ENCODE measurements around the gene TNFRSF14. TPM values are rescaled to one million over a fixed set of nuclear protein-coding genes. Genes with fewer than 3 reads are reported as not detected.

The TNFRSF14 gene
- total RNA-seq, 2 experiments from 2014 or later = 131 to 134 TPM

DNA sequence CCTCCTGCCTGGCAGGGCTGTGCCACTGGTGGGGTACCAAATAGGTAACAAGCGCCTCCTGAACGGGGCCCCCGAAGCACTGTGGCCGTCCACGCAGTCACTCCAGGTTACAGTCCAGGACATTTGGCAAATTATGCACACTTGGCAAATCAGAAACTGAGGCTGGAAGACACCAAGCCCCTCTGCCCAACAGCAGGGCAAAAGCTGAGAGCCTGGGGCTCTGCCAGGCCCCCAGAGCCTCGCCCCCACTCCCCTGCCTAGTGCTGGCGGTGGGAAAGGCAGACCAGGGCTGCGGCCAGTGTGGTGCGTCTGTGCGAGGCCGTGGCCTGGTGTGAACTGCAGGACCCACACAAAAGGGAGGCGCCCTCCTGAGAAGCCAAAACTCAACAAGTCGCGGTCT is 39.2 kb upstream of the TNFRSF14 start:
- H3K27me3 Mint-ChIP-seq = no peaks in the 10 kb centered on the region
- no peak overlapping the region for H3K27ac Mint-ChIP-seq
- DNase-seq = no peak
- H3K36me3 Mint-ChIP-seq = peaks cover 7% of the 10 kb centered on the region
- POLR2A ChIA-PET = no interaction called here
- no peaks in the 10 kb centered on the region for H3K9me3 Mint-ChIP-seq
- ATAC-seq (ENCODE audit: low read depth) = no peak
- H3K4me1 Mint-ChIP-seq = no peaks in the 10 kb centered on the region
- H3K4me3 Mint-ChIP-seq = no peak overlapping the region

GRCh38 chr1:2517966-2518365 is 38.2 kb upstream of the TNFRSF14 start:
- Mint-ChIP-seq H3K27me3 (no peaks in the 10 kb centered on the region), H3K9me3 (no peaks in the 10 kb centered on the region)

DNA sequence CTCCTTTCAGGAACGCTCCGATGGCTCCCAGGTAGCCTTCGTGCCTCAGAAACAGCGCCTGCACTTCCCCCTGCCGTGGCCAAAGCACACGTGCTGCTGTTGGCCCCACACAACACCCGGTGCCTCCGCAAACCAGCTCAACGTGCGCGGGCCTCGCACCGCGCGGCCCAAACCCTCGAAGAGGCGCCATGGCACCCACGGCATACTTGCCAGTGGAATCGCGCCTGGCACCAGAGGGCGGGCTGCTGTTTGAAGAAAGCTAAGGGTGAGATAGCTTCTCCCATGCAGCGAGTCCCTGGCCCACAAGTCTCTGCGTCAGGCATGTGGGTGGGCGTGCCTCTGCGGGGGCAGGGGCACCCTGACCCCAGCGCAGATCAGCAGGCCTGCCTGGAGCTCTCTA is 37.6 kb upstream of the TNFRSF14 start:
- ATAC-seq (ENCODE audit: low read depth) = no peak
- H3K4me3 Mint-ChIP-seq = no peak overlapping the region
- peaks cover 11% of the 10 kb centered on the region for H3K4me1 Mint-ChIP-seq
- POLR2A ChIA-PET = no interaction called here
- peaks cover 7% of the 10 kb centered on the region for H3K36me3 Mint-ChIP-seq
- no peaks in the 10 kb centered on the region for H3K9me3 Mint-ChIP-seq
- DNase-seq = no peak
- no peak overlapping the region for H3K27ac Mint-ChIP-seq
- H3K27me3 Mint-ChIP-seq = no peaks in the 10 kb centered on the region

More at GRCh38 chr1:2517966-2518365, 38.2 kb upstream of the TNFRSF14 start:
- POLR2A ChIA-PET = interaction anchor here (0.5 kb wide), 1 partner anchor 62 kb away, joined by 3 read pairs; no protein-coding TSS in a partner anchor
- ATAC-seq (ENCODE audit: low read depth) (no peak), DNase-seq (no peak)
- Mint-ChIP-seq H3K36me3 (peaks cover 7% of the 10 kb centered on the region), H3K4me1 (peaks cover 6% of the 10 kb centered on the region), H3K27ac (no peak overlapping the region), H3K4me3 (no peak overlapping the region)

DNA sequence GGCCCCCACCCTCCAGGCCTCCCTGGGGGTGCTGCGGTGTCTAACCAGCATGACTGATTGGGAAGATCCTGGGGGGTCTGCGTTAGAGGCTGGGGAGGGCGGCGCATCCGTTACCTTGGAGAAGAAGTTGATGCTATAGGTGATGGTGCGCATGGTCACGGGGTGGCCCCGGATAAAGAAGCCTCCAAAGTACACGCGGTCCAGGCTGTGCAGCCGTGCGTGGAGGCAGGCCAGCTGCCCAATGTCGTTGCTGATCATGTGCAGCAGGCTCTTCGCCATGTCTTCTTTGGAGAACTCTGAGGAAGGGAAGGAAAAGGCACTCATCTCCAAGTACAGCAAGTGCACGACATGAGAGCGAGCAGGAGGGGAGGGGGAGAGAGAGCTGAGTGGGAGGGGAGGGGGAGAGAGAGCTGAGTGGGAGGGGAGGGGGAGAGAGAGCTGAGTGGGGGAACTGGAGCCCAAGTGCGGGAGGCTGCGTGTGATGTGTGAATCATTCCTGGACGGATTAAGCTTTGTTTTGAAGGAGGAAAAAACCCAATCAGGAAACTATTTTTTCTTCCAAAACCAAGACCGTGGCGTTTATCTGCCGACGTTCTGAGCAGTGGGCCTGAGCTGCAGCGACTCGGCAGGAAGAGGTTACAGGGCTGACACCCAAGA is 37.0 kb upstream of the TNFRSF14 start:
- no peak overlapping the region for H3K4me3 Mint-ChIP-seq
- peaks cover 15% of the 10 kb centered on the region for H3K4me1 Mint-ChIP-seq
- H3K27ac Mint-ChIP-seq = no peak overlapping the region
- H3K36me3 Mint-ChIP-seq = peaks cover 7% of the 10 kb centered on the region
- POLR2A ChIA-PET = interaction anchor here (1.0 kb wide), 1 partner anchor 98 kb away, joined by 3 read pairs; no protein-coding TSS in a partner anchor
- H3K27me3 Mint-ChIP-seq = no peaks in the 10 kb centered on the region
- no peak for ATAC-seq (ENCODE audit: low read depth)
- no peaks in the 10 kb centered on the region for H3K9me3 Mint-ChIP-seq
- no peak for DNase-seq

DNA sequence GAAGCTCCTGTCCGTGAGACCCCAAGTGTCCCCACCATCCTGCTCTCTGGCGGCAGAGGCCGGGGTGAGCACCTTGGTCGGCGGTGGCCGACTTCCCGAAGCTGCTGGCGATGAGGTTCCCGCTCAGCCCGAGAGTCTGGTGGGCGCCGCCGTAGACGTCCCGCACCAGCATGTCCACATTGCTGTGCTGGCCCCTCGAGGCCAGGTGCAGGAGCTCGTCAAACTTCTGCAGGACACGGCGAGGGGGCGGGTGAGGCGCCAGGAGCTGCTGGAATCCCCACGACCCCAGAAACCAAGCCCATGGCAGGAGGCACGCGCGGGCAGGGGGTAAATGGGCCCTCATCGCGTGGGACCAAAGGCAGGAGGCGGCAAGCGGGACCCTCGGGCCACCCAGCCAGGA is 36.4 kb upstream of the TNFRSF14 start:
- Mint-ChIP-seq H3K4me1 (peaks cover 20% of the 10 kb centered on the region), H3K9me3 (no peaks in the 10 kb centered on the region), H3K36me3 (peaks cover 7% of the 10 kb centered on the region), H3K4me3 (no peak overlapping the region), H3K27me3 (no peaks in the 10 kb centered on the region), H3K27ac (no peak overlapping the region)
- POLR2A ChIA-PET = interaction anchor here (1.0 to 1.3 kb wide), 2 partner anchors 26 to 98 kb away, joined by 3 read pairs; no protein-coding TSS in a partner anchor
- no peak for DNase-seq
- ATAC-seq (ENCODE audit: low read depth) = no peak

DNA sequence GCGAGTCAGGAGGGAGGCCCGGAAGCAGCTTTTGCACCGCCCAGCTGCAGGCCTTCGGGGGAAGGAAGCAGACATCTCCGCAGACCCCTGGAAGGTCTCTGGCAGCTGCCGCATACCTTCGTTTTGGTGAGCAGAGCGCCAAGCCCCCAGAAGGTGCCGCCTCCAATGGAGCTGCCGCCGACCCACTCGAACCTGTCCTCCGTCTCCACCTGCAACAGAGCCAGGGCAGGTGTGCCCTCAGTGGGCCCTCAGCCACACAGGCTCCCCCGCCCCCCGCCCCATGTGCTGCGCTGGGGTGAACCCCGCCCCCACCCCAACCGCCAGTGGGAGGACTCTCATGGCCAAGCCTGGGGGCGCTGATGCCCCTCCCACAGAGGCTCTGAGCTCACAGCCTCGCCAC is 36.0 kb upstream of the TNFRSF14 start:
- POLR2A ChIA-PET = interaction anchor here (1.0 to 1.3 kb wide), 2 partner anchors 26 to 99 kb away, joined by 3 read pairs; no protein-coding TSS in a partner anchor
- DNase-seq = no peak
- Mint-ChIP-seq H3K27ac (no peak overlapping the region), H3K4me3 (no peak overlapping the region), H3K36me3 (peaks cover 7% of the 10 kb centered on the region), H3K27me3 (no peaks in the 10 kb centered on the region), H3K4me1 (peaks cover 24% of the 10 kb centered on the region), H3K9me3 (no peaks in the 10 kb centered on the region)
- ATAC-seq (ENCODE audit: low read depth) = no peak

- POLR2A ChIA-PET = interaction anchor here (1.3 kb wide), 1 partner anchor 25 kb away, joined by 3 read pairs; no protein-coding TSS in a partner anchor
- Mint-ChIP-seq H3K4me3 (no peak overlapping the region), H3K36me3 (peaks cover 7% of the 10 kb centered on the region), H3K9me3 (no peaks in the 10 kb centered on the region), H3K27ac (no peak overlapping the region), H3K27me3 (no peaks in the 10 kb centered on the region), H3K4me1 (peaks cover 25% of the 10 kb centered on the region)
- ATAC-seq (ENCODE audit: low read depth) (no peak), DNase-seq (no peak)
Observed at GRCh38 chr1:2520806-2521205, 35.4 kb upstream of the TNFRSF14 start.

DNA sequence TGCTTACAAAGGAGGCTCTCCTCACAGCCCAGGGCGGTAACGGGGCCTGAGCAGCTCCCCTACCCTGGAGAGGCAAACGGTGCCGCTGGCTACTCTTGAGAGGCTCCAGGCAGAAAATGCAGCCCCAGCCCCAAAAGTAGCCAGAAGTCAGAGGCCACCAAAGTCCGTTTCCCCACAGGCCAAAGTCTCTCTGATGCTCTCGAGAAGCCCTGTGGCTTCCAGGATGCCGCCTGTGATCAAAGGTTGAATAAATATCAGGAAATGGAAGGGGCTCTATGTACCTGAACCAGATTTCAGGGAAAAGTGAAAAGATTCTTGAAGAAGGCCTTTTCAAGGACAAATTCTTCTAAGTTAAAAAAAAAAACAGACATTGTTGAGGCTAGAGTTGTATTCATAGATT is 33.9 kb upstream of the TNFRSF14 start:
- Mint-ChIP-seq H3K4me3 (no peak overlapping the region), H3K9me3 (no peaks in the 10 kb centered on the region), H3K4me1 (peaks cover 30% of the 10 kb centered on the region), H3K27ac (no peak overlapping the region), H3K27me3 (peaks cover 2% of the 10 kb centered on the region), H3K36me3 (peaks cover 7% of the 10 kb centered on the region)
- ATAC-seq (ENCODE audit: low read depth) (no peak), DNase-seq (no peak)
- POLR2A ChIA-PET = no interaction called here

DNA sequence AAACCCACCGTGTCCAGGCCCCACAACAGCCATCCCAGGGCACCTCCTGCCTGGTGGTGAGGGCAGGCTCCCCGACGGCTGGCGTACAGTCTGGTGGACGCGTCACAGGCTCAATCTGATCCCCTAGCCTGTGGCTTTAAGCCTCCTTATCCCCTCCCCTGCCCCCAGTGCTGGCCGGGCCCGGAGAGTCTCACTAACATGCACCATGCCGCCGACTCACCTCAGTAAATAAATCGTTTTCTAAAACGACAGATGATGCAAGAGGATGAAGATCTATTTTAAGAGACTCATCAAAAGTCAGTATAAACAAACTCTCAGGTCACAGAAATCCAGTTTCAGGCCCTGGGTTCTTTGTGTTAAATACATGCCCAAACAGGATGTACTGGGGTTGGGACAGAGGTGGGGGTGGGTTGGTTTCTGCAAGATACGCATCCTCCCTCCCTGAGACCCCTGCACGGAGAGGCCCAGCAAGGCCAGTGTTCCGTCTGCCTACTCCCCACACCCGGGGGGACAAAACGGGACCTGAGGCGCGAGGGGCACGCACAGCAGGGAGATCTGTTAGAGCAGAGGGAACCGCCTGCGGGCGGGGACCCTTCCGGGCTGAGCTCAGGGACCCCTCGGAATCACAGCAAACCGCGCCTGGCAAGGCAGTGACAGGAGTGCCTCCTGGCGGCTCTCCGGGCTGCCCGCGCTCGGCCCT is 32.8 kb upstream of the TNFRSF14 start:
- peaks cover 2% of the 10 kb centered on the region for H3K27me3 Mint-ChIP-seq
- DNase-seq (peak; percentile 77), ATAC-seq (ENCODE audit: low read depth) (peak; percentile 17)
- H3K27ac Mint-ChIP-seq = peak overlapping the region; percentile 92
- peaks cover 6% of the 10 kb centered on the region for H3K36me3 Mint-ChIP-seq
- POLR2A ChIA-PET = interaction anchor here (0.9 to 4.2 kb wide), 9 partner anchors 18 to 110 kb away, joined by 3 to 128 read pairs (median 8); partner anchors contain the start of genes PEX10, PRXL2B and TNFRSF14
- H3K9me3 Mint-ChIP-seq = no peaks in the 10 kb centered on the region
- peak overlapping the region; percentile 86 for H3K4me3 Mint-ChIP-seq
- peaks cover 30% of the 10 kb centered on the region for H3K4me1 Mint-ChIP-seq

DNA sequence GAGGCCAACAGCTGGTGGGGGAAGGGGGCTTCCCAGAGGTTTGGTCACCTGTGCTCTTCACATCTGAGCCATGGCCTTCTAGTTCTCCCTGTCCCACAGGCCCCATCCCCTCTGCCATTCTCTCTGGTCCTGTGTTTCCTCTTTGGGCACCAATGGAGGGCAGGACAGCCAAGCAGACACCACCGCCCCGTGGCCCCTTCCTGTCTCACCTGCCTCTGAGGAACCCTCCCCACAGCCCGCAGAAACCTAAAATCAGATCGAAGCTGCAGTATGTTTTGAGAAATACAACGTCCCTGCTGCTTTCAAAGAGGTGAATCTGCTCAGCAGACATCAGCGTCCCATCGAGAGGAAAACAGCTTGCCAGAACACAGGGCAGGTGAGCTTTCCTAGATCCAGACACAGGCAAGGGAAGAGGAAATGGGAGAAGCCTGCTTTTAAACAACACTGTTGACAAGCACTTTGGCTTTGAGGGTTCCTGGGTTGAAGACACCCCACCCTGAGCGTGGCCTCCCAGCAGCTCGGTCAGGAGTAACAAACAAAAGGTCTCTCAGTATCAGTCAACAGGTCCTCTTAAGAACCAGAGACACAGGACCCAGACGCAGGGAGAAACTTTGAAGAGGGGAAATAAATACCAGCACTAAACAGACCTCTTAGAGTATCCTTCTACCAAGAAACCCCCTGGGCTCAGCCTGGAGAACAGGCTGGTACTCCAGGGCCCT is 32.1 kb upstream of the TNFRSF14 start:
- Mint-ChIP-seq H3K27me3 (peaks cover 9% of the 10 kb centered on the region), H3K9me3 (no peaks in the 10 kb centered on the region), H3K4me3 (peak overlapping the region; percentile 86), H3K36me3 (peaks cover 1% of the 10 kb centered on the region), H3K4me1 (peaks cover 32% of the 10 kb centered on the region), H3K27ac (peak overlapping the region; percentile 92)
- ATAC-seq (ENCODE audit: low read depth) (peak; percentile 34), DNase-seq (peak; percentile 75)
- POLR2A ChIA-PET = interaction anchor here (0.7 to 4.2 kb wide), 13 partner anchors 17 to 325 kb away, joined by 3 to 128 read pairs (median 4); partner anchors contain the start of genes MORN1, PEX10, PRXL2B and RER1

DNA sequence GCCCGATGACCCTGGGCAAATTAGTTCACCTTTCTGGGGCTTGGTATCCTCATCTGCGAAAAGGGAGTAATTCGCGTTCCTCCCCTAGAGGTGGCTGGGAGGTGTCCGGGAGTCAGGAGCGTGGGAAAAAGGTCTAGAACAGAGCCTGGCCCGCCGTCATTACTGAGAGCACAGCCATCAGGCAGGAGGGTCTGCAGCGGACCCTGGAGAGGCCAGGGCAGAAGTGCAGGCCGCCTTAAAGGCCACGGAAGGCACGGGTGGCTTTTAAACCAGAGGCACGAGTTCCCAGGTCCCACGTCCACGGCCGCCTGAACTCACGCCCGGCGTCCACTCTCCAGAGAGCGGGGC is 30.6 kb upstream of the TNFRSF14 start:
- no peaks in the 10 kb centered on the region for H3K36me3 Mint-ChIP-seq
- peak overlapping the region; percentile 86 for H3K4me3 Mint-ChIP-seq
- H3K4me1 Mint-ChIP-seq = peaks cover 33% of the 10 kb centered on the region
- H3K27ac Mint-ChIP-seq = peak overlapping the region; percentile 92
- POLR2A ChIA-PET = interaction anchor here (0.6 to 4.2 kb wide), 14 partner anchors 8 to 331 kb away, joined by 3 to 128 read pairs (median 4); partner anchors contain the start of genes MORN1, PEX10, PRXL2B and RER1
- H3K27me3 Mint-ChIP-seq = peaks cover 10% of the 10 kb centered on the region
- ATAC-seq (ENCODE audit: low read depth) (no peak), DNase-seq (no peak)
- H3K9me3 Mint-ChIP-seq = no peaks in the 10 kb centered on the region

DNA sequence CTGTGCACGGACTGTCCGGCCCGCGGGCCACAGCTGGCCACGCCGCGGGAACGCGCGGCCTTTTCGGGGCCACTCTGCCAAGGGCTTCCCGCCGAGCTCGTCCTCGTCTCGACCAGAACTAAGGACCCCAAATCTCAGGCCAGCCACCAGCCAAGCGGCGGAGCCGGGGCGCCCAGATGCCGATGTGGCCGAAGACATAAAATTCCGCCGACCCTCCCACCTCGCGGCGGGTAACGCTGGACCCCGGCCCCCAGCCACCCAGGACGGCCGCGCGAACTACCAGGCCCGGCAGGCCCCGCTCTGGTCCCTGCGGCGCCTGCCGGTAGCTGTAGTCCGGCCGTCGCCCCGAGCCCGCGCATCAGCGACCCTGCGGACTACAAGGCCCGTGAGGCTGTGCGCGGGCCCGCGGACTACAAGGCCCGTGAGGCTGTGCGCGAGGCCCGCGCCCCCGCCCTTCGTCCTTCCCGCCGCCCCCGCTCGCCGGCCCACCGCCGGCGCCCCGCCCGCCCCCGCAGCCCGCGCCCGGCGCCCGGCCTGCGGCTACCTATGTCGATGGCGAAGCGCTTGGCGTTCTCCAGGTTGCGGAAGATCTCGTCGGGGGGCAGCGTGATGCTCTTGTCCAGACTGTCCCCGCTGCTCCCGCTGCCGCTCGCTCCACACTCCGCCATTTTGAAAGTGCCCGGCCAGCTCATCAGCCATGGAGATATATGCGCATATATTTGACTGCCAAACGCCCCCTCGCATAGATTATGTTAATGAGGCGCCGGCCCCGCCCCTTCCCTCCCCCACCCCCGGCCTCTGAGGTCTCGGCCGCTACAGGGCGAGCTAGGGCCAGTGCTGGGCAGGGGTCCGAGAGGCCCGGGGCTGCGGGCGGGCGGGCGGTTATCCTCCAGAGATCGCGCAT is 30.0 kb upstream of the TNFRSF14 start, which contains the start of gene PANK4:
PANK4 (minus strand) TSS at position 677 of the 904 bp plus-strand sequence; CDS start at position 668, 9 bp downstream.
- H3K9me3 Mint-ChIP-seq = no peaks in the 10 kb centered on the region

More for the DNA sequence above, 30.0 kb upstream of the TNFRSF14 start, which contains the start of gene PANK4:
- POLR2A ChIA-PET = interaction anchor here (0.6 to 4.2 kb wide), 14 partner anchors 8 to 331 kb away, joined by 3 to 128 read pairs (median 4); partner anchors contain the start of genes MORN1, PEX10, PRXL2B and RER1
- Mint-ChIP-seq H3K27ac (peak within 1 kb of the TSS; percentile 96), H3K36me3 (no peaks in the 10 kb centered on the region), H3K4me3 (peak within 1 kb of the TSS; percentile 86), H3K27me3 (peaks cover 16% of the 10 kb centered on the region), H3K4me1 (peaks cover 35% of the 10 kb centered on the region)
- ATAC-seq (ENCODE audit: low read depth) = peak; percentile 85
- DNase-seq = peak; percentile 92

All from activated naive CD8-positive, alpha-beta T cell treated with anti-CD3 and anti-CD28 coated beads, Interleukin-2, amount 10 ng/mL, durations not matched to agents 7 days and 5 days (primary cell).